Coronary artery (tissue), 2 donors: ENCODE measurements around the gene ZNF346.
A peak's percentile ranks its signal among the peaks of the same experiment; 100 is the strongest.

Experiments used
- DNase-seq: peaks from one replicate; pipeline ENCODE4 v3.0.0-alpha.2; 2017; ENCODE audit warnings: low spot score
- H3K27ac ChIP-seq, 2 donors: fragments of 200-600 bp; sonication (generic); one replicate each; pipeline ENCODE4 v1.5.1; 2016 to 2019
- H3K4me3 ChIP-seq: fragments of 200-600 bp; sonication (generic); 2 replicates; pipeline ENCODE4 v1.5.1; 2016; ENCODE audit warnings: mild to moderate bottlenecking, moderate library complexity
- TF ChIP-seq, protein P1 (sequence below): fragments of 200-600 bp; sonication (generic); IDR thresholded peaks from one replicate; pipeline ENCODE4 v1.5.1; 2019; ENCODE audit warnings: antibody characterized with exemption

Gene ZNF346

DNA sequence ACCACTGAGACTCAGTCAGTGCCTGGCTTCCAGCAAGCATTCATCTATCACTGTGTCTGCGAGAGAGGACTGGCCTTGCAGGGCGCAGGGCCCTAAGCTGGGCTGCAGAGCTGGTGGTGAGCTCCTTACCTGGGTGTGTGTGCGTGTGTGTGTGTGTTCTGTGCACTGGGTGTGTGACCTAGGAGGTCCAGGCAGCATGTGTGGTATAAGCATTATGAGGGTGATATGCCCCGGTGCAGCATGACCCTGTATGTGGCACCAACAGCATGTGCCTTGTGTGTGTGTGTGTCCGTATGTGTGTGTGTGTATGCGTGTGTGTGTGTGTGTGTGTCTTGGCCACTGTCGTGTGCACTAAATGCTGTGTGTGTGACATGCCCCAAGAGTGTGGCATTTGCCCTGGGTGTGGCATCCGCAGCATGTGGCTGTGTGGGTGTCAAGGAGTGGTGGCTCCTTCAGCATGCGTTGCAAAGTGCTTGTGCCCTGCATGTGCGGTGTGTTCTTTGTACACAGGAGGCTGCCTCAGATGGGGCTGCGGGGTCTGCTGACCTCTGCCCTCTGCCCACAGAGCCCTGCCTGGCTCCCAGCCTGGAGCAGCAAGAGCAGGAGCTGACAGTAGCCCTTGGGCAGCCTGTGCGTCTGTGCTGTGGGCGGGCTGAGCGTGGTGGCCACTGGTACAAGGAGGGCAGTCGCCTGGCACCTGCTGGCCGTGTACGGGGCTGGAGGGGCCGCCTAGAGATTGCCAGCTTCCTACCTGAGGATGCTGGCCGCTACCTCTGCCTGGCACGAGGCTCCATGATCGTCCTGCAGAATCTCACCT, 67.5 kb downstream of the ZNF346 start:
- TF ChIP-seq, protein P1, sequence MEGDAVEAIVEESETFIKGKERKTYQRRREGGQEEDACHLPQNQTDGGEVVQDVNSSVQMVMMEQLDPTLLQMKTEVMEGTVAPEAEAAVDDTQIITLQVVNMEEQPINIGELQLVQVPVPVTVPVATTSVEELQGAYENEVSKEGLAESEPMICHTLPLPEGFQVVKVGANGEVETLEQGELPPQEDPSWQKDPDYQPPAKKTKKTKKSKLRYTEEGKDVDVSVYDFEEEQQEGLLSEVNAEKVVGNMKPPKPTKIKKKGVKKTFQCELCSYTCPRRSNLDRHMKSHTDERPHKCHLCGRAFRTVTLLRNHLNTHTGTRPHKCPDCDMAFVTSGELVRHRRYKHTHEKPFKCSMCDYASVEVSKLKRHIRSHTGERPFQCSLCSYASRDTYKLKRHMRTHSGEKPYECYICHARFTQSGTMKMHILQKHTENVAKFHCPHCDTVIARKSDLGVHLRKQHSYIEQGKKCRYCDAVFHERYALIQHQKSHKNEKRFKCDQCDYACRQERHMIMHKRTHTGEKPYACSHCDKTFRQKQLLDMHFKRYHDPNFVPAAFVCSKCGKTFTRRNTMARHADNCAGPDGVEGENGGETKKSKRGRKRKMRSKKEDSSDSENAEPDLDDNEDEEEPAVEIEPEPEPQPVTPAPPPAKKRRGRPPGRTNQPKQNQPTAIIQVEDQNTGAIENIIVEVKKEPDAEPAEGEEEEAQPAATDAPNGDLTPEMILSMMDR: no peak
- DNase-seq: no peak
- no peak overlapping the region for H3K4me3 ChIP-seq
- no peak overlapping the region for H3K27ac ChIP-seq

DNA sequence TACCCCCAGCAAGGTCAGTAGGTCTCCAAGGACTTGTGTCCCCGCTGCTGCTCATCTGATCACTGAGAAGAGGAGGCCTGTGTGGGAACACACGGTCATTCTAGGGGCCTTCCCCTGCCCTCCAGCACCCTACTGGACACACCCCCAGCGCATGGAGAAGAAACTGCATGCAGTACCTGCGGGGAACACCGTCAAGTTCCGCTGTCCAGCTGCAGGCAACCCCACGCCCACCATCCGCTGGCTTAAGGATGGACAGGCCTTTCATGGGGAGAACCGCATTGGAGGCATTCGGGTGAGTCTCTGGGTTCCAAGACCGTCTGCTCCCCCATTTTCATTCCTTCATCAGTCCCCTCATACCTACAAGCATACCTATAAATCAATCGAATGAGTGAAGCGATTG, 68.3 kb downstream of the ZNF346 start:
- TF ChIP-seq, protein P1: no peak
- Histone ChIP-seq H3K27ac (no peak overlapping the region), H3K4me3 (no peak overlapping the region)
- DNase-seq: no peak

DNA sequence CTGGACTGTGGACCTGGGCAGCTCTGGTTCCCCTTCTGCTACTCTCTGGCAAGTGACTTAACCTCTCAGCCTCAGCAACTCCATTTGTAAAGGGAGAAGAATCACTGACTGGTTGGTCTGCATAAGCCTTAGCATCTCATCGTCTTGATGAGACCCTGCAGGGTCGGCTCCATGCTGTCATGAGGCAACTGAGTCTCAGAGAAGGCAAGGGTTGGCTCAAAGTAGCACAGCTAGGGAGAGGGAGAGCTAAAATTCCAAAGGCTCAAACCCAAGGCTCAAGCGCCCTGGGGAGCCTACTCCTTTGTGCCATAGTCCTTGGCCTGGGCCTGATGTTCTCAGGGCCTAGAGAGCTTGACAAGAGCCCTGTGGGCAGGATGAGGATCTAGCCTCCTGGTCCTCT, 68.7 kb downstream of the ZNF346 start:
- Histone ChIP-seq H3K27ac (no peak overlapping the region), H3K4me3 (no peak overlapping the region)
- no peak for DNase-seq
- TF ChIP-seq, protein P1: no peak

DNA sequence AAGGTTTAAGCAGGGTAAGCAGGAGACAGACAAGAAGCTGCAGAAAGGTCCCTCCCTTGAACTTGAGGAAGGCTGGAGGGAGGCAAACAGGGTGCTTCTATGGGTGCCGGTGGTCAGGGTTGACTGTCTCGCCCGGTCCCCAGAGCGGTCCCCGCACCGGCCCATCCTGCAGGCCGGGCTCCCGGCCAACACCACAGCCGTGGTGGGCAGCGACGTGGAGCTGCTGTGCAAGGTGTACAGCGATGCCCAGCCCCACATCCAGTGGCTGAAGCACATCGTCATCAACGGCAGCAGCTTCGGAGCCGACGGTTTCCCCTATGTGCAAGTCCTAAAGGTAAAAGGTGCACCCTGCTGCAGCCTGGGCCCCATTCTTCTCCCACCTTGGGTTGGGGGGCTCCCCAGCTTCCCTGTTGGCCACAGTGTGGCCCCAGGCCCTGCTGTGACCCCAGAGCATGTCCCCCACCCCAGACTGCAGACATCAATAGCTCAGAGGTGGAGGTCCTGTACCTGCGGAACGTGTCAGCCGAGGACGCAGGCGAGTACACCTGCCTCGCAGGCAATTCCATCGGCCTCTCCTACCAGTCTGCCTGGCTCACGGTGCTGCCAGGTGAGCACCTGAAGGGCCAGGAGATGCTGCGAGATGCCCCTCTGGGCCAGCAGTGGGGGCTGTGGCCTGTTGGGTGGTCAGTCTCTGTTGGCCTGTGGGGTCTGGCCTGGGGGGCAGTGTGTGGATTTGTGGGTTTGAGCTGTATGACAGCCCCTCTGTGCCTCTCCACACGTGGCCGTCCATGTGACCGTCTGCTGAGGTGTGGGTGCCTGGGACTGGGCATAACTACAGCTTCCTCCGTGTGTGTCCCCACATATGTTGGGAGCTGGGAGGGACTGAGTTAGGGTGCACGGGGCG, 69.9 kb downstream of the ZNF346 start:
- Histone ChIP-seq H3K27ac (no peak overlapping the region), H3K4me3 (no peak overlapping the region)
- DNase-seq: no peak
- TF ChIP-seq, protein P1: no peak

DNA sequence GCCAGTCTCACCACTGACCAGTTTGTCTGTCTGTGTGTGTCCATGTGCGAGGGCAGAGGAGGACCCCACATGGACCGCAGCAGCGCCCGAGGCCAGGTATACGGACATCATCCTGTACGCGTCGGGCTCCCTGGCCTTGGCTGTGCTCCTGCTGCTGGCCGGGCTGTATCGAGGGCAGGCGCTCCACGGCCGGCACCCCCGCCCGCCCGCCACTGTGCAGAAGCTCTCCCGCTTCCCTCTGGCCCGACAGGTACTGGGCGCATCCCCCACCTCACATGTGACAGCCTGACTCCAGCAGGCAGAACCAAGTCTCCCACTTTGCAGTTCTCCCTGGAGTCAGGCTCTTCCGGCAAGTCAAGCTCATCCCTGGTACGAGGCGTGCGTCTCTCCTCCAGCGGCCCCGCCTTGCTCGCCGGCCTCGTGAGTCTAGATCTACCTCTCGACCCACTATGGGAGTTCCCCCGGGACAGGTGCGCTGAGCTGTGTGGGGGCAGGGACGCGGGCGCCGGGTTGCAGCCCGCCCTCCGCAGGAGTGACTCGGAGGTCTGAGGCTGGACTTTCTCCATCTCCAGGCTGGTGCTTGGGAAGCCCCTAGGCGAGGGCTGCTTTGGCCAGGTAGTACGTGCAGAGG, 70.7 kb downstream of the ZNF346 start:
- TF ChIP-seq, protein P1: no peak

DNA sequence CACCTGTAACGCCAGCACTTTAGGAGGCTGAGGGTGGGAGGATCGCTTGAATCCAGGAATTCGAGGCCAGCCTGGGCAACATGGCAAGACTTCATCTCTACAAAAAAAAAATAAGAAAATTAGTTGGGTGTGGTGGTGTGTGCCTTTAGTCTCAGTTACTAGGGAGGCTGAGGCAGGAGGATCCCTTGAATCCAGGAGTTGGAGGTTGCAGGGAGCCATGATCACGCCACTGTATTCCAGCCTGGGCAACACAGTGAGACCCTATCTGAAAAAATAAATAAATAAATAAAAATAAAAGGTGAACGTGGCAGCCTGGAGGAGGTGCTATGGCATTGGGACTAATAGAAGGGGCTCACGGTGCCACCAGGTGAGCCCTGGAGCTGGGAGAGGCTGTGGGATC, 71.3 kb downstream of the ZNF346 start:
- DNase-seq: peak; percentile 65
- TF ChIP-seq, protein P1: no peak
- Histone ChIP-seq H3K27ac (no peak overlapping the region), H3K4me3 (no peak overlapping the region)

More for the DNA sequence above, 70.7 kb downstream of the ZNF346 start:
- H3K27ac ChIP-seq: no peak overlapping the region
- H3K4me3 ChIP-seq: no peak overlapping the region
- DNase-seq: peak; percentile 62
